COLO668 (cell line): ENCODE data around the gene DBN1.

Source experiments
- DNase-seq: peaks from one replicate; lab custom pipeline; 2025; ENCODE audit not compliant: unreplicated experiment; lab: John Stamatoyannopoulos, UW

DBN1 gene

DNA sequence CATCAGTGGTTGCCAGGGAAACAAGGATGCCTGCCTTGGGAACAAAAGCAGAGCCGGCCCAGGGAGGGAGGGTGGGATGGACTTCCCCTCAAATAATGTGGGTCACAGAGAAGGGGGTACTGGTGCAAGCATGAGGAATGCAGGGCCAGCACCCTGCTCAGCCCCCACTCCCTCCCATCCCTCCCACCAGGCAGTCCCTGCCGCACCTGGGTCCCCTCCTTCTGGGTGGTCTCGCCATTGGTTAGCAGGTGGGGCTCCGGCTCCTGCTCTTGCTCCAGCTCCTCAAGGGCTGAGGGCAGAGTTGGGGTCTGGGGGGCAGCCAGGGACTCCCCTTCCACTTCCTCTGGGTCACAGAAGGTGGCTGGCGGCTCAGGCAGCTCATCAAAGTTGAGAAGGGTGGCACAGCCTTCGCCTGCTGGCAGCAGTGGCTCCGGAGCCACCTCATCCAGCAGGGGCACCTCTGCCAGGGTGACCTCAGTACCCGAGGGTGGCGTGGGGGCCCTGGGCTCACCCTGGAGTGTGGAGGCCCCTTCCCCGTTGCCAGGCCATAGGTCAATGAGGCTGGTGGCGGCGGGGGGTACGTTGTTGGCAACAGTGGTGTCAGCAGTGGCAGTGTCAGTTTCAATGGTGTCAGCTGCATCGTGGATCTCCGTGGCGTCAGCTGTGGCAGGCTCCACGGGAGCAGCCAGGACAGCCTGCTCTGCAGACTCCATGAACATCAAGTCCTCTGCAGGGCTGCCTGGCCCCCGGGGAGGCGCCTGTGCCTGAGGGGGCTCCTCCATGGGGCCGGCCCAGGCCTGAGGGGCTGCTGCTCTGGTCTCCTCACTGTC is 15.4 kb downstream of the DBN1 start:
- no peak for DNase-seq

DNA sequence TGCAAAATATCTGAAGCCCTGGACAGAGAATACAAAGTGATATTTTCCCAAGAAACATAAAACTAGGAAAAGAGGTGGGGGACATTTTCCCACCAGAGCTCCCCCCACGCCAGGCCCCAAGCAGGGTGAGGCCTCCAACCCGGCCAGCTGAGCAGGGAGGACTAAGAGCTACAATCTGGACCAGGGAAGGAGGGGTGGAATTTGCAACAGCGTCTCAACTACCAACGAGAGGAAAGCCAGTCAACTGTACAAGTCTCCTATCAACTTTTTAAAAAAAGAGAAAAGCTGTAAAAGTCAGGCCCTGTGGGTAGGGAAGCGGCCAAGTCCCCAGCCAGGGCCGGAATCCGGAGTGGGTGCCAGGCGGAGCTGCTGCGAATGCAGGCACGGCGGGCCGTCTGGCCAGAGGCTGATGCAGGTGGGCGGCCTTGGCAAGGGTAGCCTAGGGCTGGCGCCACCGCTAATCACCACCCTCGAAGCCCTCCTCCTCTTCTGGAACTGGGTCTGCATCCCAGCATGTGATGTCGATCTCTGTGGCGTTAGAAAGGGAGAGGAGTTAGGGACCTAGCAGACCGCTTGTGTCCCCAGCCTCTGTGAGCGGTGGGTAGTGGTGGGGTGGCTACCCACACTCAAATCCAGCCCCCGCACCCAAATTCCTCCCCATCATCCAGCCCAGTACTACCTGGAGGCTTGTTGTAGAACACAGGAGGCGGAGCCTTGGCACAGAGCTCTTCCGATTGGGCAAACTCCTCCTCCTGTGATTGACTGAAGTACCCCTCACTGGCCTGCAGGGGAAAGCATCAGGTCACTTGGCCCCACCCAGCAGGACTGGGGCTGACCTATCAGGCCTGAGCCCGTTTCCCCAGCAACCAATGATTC is 16.2 kb downstream of the DBN1 start:
- peak; percentile 67 for DNase-seq

DNA sequence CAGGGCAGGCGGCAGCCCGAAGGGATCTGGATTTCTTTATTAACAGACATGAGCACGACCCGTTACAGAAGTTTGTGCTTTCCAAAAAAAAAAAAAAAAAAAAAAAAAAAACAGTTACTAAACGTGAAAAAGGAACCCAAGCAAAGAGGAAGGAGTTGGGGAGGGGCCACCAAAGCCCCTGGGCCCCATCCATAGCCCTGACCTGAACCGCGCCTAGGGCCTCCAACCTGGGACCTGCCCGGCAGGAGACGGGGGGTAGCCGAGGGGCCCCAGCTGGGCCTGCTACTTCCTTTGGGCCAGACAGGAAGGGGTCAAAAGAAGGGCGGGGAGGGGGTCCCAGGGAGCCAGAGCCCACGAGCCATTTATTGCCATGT is 16.9 kb downstream of the DBN1 start:
- no peak for DNase-seq

DNA sequence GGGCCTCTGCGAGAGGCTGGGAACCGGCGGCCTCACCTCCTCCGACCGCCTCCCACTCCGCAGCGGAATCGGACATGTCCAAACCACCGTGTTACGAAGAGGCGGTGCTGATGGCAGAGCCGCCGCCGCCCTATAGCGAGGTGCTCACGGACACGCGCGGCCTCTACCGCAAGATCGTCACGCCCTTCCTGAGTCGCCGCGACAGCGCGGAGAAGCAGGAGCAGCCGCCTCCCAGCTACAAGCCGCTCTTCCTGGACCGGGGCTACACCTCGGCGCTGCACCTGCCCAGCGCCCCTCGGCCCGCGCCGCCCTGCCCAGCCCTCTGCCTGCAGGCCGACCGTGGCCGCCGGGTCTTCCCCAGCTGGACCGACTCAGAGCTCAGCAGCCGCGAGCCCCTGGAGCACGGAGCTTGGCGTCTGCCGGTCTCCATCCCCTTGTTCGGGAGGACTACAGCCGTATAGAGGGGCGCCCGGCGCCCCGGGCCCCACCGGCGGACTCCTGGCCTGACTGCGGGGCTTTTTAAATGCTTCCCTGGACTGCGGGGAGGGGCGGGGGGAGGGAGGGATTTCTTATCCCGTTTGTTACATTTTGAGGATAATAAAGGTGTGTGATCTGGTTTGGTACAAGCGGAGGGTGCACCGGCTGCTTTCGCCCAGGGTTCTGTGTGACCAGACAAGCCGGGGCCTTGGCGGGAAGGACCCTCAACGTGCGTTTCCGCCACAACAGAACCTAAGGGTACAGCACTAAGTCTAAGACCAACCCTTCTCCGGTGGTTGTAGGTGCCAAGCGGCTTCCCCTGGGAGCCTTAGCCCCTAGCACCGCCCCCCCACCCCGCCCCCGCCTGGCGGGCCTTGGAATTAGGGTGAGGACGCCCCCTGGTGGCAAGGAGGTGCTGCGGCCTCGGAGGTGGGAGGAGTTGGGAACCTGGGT is 17.5 kb downstream of the DBN1 start:
- DNase-seq: peak; percentile 86

DNA sequence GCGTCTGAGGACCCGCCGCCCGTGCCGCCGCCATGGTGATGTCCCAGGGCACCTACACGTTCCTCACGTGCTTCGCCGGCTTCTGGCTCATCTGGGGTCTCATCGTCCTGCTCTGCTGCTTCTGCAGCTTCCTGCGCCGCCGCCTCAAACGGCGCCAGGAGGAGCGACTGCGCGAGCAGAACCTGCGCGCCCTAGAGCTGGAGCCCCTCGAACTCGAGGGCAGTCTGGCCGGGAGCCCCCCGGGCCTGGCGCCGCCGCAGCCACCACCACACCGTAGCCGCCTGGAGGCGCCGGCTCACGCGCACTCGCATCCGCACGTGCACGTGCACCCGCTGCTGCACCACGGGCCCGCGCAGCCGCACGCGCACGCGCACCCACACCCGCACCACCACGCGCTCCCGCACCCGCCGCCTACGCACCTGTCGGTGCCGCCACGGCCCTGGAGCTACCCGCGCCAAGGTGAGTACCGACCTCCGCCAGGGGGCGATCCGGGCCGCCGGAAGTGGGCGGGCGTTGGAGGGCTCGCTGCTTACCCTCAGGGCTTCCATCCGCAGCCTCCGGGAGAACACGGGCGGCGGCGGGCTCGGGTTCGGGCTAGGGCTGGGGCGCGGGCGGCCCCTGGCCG is 18.3 kb downstream of the DBN1 start:
- peak; percentile 87 for DNase-seq

DNA sequence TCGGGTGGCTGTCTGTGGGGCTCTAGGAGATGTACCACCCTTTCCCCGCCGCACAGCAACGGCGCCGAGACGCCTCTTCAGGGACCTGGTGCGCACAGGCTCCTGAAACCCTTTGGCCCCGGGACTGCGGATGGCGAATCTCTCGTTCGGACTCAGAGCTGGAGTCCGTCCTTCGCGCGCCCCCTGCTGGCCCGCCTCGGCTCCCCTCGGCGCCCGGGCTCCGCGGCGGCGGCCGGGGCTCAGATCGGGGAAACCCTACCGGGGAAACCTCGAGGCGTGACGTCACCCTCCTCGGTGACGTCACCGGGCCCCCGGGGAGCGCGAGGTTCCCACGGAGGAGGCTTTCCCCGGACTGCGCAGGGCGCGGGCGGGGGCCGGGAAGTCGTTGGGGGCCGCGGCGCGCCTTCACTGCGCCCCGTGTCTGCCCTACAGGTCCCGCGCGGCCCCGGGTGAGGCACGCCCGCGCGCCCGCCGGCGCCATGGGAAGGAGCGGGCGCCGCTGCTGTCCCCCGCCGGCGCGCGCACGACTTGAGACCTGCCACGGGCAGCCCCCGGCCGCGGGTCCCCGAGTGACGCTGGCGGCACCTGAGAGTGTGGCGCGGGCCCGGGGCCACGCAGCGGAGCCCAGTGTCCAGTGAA is 18.9 kb downstream of the DBN1 start:
- peak; percentile 88 for DNase-seq

DNA sequence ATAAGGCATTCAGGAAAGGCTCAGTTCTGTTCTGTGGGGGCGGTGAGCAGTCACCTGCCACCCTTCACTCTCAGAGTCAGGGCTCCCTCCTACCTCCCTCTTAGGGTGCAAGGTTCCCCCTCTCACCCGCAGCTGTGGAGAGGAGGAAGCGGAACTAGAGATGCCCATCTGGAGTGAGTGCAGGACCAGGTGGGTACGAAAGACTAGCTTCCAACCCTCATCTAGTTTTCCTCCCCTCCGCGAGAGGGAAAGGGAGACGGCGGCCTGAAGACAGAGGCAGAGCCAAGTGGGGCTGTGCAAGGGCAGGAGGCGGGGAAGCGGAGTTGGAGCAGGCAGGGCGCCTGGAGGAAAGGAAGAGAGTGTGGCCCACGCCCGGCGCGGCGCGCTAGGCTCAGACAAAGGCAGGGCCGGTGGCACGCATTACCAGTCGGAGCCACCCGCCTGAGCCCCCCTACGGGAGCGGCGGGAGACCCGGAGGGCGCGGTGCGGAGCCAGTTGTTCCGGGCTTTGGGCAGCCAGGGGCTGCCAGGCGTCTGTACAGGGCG is 19.5 kb downstream of the DBN1 start:
- peak; percentile 24 for DNase-seq

DNA sequence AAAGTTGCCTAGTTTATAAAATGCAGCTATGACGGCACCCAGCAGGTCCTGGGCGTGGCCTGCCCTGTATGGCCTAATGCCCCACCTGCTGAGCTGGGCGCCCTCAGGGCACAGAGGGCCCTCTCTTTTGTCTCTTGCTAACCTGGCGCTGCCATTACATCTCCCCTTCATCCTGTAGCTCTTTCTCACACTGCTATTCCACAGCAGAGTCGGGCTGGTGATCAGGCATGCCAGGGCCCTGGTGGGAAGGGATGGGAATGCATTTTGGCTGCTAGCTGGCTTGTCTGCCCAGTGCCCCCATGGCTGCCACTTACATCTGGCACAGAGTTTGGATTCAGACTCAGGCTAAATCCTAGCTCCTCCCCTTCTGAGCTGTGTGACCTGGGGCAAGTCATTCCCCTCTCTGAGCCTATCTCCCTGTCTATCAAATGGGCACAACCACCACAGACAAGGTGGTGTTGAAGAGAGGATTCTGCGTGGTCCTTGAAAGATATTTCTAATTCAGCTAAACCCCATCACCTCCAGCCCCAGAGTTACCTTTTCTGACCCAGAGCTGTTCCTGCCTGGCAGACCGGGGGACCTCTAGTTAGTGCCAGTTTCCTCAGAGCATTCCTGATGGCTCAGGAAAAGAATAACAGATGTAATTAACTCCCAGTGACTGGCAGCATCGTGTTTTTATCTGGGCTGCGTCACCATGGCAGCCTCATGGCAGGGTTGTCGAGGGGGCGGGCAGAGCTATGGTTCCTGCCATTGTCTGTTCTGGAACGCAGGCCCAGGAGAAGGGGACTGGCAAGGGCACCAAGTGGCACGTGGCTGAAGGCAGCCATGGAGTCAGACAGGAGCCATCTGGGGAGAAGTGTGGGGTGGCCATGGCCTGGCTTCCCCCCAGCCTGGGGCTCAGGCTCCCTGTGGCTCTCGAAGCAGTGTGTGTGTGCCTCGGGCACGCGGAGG is 20.5 kb downstream of the DBN1 start:
- peak; percentile 21 for DNase-seq

DNA sequence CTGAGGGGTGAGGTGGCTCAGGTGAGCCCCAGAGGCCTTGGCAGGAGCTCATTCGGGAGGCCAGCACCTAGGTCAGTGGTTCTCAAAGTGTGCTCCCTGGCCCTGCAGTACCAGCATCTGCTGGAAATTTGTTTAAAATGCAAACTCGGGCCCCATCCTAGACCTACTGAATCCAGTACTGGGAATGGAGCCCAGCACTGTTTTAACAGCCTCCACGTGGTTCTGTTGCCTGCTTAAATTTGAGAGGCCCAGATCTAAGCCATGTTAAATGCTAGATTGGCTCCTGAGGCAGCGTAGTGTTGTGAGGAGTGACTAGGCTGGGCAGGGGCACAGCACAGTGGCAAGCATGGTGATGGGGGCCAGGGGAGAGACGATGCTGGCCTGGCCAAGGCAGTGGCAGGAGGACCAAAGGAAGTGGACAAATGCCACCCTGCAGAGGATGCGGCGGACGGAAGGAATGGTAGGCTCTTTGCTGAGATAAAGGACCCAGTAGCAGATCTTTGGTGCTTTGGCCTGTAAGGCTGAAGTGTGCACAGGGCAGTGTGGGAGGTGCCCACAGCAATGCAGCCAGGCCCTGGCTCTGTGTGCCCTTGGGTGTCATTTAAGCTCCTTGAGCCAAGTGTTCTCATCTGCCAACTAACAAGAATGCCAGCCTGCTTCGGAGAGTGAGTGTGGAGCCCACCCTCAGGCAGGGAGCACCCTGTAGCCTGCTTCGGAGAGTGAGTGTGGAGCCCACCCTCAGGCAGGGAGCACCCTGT is 22.6 kb downstream of the DBN1 start:
- no peak for DNase-seq

DNA sequence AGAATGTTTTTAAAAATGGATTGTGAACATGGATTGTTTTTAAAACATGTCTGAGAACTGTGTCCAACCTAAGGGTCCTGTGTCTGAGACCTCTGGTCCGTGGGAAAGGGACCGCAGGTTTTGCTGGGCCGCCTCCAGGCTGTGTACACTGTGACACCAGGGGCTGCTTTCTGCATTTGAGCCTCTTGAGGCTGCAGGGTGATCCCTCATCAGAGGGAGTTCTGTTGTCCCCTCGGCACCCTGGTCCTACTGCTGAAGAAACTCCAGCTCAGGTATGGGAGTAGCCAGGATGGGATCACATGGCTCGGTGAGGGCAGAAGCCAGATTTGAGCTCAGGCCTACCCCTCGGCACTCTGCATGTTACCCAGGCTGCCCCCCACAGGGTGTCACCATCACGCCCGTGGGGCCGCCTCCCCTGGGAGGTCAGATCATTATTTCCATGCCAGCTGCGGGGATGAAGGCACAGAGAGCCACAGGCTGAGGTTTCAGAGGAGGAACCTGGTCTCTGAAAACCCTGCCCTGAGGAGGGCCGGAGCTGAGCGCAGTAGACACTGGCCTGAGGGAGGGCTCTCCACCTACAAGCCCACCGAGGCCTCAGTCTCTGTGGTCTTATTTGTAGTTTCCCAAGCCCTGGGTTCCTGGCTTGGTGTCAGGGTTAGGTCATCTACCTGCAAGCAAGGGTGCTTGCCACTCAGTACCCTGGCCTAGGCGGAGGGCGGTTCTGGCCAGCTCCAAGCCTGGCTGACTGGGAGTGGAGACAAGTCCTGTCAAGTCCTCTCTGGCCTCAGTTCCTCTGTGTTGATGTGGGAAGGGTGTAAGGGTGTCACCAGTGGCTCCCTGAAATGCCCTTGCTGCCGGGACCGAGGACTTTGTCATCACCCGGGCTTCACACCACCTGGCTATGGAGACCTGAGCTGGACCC is 24.0 kb downstream of the DBN1 start:
- DNase-seq: no peak

DNA sequence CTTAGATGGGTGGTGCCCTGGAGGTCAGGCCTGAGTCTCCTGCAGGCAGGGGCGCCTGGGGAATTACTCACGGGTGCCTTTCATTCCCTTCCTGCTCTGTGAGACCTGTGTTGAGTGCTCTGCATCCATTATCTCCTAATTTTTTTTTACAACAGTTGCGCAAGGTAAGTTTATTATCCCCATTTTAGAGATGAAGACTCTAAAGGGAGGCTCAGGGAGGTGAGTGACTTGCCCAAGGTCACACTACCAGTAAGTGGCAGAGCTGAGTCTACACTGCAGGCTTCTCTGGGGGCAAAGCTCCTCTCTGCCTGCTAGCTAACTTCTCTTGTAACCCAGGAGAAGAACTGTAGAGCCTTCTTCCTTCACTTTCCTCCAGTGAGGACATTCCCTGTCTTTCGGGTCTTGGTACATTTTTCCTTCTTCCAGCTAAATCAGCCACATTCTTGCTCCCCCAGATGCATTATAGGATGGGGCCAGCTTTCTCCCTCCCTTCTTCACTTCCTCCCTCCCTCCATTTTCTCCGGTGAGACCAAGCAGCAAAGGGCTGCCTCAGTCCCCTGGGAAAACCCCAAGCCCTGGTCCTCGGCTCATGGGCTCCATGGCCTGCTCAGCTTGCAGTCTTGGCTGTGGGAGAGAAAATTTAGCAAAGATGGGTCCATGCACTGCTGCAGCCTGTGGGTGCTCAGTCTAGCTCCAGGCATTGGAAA is 25.0 kb downstream of the DBN1 start:
- no peak for DNase-seq

DNA sequence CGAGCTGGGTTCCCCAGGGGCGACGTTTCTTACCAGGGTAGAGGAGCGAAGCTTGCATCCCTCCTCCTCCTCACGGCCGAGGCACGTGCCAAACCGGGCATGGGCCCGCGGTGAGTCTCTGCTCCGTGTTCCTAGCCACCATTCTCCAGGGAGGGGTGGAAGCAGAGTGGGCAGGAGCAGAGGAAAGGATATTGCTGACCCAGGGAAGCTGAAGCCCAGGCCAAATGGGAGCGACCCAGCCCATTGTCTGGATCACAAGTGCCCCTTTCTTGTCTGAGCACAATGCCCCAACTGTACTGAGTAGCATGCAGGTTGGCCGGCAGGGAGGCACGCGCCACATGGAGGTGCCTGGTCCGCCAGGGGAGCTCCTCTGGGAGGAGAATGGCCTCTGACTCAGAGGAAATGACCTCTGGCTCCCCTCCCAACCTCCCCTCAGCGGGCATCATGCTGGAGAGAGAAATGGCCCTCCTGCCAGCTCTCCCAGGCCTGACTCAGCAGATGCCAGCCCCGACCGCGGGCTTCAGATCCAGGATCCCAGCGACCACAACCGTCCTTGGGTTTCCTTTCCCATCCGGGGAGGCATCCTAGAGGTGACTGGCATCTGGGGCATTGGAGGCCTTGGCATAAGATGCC is 25.7 kb downstream of the DBN1 start:
- DNase-seq: peak; percentile 48

DNA sequence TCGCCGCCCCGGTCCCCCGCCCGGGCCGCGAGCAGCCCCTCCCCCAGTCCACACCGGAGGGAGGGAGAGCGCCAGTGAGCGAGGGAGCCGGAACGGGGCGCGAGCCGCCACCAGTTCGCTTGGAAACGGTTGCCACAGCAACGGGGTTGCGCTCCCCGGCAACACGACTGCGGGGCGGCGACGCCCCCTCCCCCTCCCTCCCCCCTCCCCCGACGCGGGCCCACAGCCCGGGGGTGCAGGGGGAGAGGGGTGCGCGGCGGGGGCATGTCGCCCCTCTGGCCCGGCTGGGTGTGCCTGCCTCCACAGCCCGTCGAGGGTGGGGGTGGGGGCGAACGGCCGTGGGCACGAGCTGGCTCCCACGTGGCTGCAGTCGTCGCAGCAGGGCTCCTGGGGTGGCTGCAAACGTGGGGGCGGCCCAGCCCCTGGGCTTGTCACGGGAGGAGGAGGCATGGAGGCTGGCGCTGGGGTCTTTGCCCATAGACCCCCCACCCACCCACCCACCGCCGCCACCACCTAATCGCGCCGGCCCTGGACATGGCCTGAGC is 26.3 kb downstream of the DBN1 start:
- DNase-seq: peak; percentile 76

DNA sequence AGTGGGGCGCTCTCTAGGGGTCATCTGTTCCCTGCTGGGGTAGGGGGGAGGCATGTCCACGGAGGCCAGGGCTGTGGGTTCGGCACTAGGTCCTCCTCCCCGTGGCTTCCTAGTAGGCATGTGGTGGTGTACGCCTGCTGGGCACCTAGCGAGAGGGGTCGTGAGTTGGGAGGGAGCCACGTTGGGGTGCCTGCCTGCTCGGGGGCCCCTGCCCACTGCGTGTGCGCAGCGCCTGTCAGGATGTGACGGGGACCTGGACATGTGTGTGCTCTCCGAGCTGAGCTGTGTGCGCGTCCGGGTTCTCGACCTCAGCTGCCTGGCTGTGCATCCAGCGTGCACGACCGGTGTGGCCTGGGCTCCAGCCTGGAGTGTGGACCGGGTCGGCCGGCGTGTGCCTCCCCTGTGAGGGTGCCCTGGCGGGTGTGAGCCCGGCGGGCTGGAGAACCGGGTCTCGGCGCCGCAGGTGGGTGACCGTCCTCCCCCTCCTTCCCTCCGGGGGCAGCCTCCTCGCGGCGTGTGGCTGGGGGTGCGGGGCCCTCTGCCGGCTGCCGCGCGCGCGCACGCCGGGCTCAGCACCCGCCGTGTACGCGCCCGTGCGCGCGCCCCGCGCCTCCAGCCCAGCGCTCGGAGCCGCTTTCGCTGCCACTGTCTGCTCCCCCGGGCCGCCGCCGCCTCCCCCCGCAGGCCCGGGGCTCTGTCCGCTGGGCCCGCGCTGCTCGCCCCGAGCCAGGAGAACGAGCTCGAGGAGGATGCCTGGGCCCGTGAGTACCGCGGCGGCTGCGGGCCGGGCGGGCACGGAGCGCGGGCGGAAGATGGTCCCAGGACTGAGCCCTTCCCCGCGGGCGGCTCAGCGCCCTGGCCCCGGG is 27.0 kb downstream of the DBN1 start, which contains the start of gene PRR7:
Gene PRR7 (plus strand): TSS at position 615 of the 866 bp plus-strand sequence. CDS start 8,254 bp downstream, outside the sequence.
- peak; percentile 81 for DNase-seq

DNA sequence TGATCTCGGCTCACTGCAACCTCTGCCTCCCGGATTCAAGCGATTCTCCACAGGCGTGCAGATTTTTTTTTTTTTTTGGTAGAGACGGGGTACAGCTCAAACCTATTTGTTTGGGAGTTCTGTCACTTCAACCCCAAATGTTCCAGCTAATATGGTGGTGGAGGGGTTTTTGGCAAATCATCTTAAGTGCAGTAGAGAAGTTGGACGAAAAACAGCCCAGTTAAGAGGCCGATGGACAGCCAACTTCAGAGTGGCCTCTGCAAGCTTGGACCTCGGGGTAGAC is 27.6 kb downstream of the DBN1 start:
- DNase-seq: no peak
